IMR-90 (cell line): ENCODE data around the gene SCPEP1.

Experiments used
- CEBPB ChIP-seq: IDR thresholded peaks from 2 replicates; pipeline ENCODE4 v1.6.1; 2012; ENCODE audit warnings: low read depth, low read length, improper control_type of control experiment
- CHD1 ChIP-seq: IDR thresholded peaks from 2 replicates; pipeline ENCODE4 v1.6.1; 2012; ENCODE audit warnings: low read depth, low read length, improper control_type of control experiment
- CTCF ChIP-seq: conservative IDR thresholded peaks from 2 replicates; pipeline ENCODE4 v1.5.1; 2012; ENCODE audit warnings: mild to moderate bottlenecking, low read depth, low read length, improper control_type of control experiment
- ELK1 ChIP-seq: fragments of 150-350 bp; IDR thresholded peaks from 2 replicates; pipeline ENCODE4 v1.6.1; 2016; ENCODE audit warnings: low read depth, mild to moderate bottlenecking, low read length, moderate library complexity, borderline replicate concordance
- FOS ChIP-seq: fragments of 150-350 bp; IDR thresholded peaks from 2 replicates; pipeline ENCODE4 v1.6.1; 2016; ENCODE audit warnings: low read depth, low read length
- MAFK ChIP-seq: IDR thresholded peaks from 2 replicates; pipeline ENCODE4 v1.6.1; 2012; ENCODE audit warnings: low read depth, low read length, improper control_type of control experiment
- MAZ ChIP-seq: IDR thresholded peaks from 2 replicates; pipeline ENCODE4 v1.6.1; 2012; ENCODE audit warnings: low read depth, mild to moderate bottlenecking, low read length, improper control_type of control experiment, moderate library complexity, borderline replicate concordance
- POLR2A ChIP-seq: IDR thresholded peaks from 2 replicates; pipeline ENCODE4 v1.6.1; 2012; ENCODE audit warnings: mild to moderate bottlenecking, low read depth, low read length
- RAD21 ChIP-seq: IDR thresholded peaks from 2 replicates; pipeline ENCODE4 v1.6.1; 2012; ENCODE audit warnings: low read length, improper control_type of control experiment
- RCOR1 ChIP-seq: IDR thresholded peaks from 2 replicates; pipeline ENCODE4 v1.6.1; 2012; ENCODE audit warnings: mild to moderate bottlenecking, low read length, improper control_type of control experiment; ENCODE audit not compliant: insufficient replicate concordance
- RFX5 ChIP-seq: IDR thresholded peaks from 2 replicates; pipeline ENCODE4 v1.8.0; 2012; ENCODE audit warnings: low read depth, mild to moderate bottlenecking, low read length, moderate library complexity
- SMC3 ChIP-seq: fragments of 150-350 bp; IDR thresholded peaks from 2 replicates; pipeline ENCODE4 v1.6.1; 2016; ENCODE audit warnings: low read depth, mild to moderate bottlenecking, antibody characterized with exemption, low read length, moderate library complexity

- no peak for TF ChIP-seq FOS
- no peak for TF ChIP-seq RCOR1
- TF ChIP-seq ELK1 = no peak
- no peak for TF ChIP-seq CTCF
- no peak for TF ChIP-seq POLR2A
- no peak for TF ChIP-seq CEBPB
- TF ChIP-seq CHD1 = no peak
- TF ChIP-seq SMC3 = no peak
- no peak for TF ChIP-seq RFX5
- no peak for TF ChIP-seq RAD21
- no peak for TF ChIP-seq MAFK
- TF ChIP-seq MAZ = no peak
Observed at GRCh38 chr17:57001541-57001940, 23.6 kb downstream of the SCPEP1 start.
